HG02571 (cell line): Measurements from ENCODE around the gene ARHGEF16.

Experiments used
- ATAC-seq: cut with Tn5 transposase; IDR thresholded peaks from one replicate; pipeline ENCODE4 v1.9.1; 2021; ENCODE audit warnings: mild to moderate bottlenecking, moderate library complexity; ENCODE audit not compliant: unreplicated experiment

ARHGEF16 gene

DNA sequence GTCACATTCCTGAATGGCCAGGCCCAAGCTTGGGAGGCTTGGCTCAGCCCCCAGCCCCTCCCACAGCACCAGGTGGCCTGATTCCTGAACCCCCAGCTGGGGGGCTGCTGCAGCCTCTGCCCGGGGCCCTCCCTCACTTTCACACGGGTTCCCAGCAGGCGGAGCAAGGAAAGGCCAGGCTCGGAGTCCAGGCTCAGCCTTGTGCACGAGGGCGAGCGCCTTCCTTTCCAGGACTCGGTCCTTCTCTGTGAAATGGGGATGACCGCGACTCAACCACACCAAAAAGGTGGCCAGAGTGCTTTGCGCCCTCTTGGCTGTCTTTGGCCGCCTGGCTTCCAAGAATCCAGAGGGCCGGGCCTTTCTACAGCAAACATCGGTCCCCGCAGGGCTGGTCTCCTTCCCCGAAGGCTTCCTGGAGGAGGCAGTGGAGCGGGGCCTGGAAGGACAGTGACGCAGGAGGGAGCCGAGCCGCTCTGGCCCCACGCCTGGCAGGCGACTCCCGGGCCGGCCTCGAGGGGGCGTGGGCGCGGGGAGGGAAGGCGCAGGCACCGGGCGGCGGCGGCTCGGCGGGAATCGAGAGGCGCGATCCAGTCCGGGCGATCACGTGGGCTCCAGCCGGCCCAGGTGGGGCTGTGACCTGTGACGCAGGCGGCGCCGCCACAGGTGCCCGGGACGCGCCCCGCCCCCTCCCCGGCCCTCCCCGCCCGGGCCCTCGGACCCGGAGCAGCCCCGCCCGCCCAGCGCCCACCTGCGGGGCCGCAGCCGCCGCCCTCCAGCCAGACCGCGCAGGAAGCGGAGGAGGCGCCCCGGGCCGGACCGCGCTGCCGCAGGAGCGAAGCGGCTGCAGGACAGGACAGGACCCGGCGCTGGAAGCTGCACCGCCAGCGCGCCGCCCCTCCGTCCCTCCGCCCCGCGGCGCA lies at the start of gene ARHGEF16:
Gene ARHGEF16, plus strand, starts transcription at position 775 of the 920 bp plus-strand sequence. CDS start 8,420 bp downstream, outside the sequence.
- no peak for ATAC-seq

DNA sequence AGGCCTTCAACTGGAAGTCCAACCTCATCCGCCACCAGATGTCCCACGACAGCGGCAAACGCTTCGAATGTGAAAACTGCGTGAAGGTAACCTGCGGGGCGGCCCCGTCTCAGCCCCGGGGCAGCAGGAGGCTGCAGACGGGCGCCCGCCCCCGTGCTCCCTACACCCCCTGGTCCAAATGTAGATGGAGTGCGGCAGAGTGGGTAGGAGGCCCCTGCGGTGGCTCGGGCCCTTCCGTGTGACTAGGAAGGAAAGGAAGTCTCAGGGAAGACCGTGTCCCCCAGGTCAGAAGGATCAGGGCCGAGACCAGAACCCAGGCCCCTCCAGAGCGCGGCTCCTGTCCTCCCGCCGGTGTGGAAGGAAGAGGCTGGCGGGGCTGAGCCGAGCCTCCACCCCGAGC lies 49.7 kb upstream of the ARHGEF16 start:
- no peak for ATAC-seq

DNA sequence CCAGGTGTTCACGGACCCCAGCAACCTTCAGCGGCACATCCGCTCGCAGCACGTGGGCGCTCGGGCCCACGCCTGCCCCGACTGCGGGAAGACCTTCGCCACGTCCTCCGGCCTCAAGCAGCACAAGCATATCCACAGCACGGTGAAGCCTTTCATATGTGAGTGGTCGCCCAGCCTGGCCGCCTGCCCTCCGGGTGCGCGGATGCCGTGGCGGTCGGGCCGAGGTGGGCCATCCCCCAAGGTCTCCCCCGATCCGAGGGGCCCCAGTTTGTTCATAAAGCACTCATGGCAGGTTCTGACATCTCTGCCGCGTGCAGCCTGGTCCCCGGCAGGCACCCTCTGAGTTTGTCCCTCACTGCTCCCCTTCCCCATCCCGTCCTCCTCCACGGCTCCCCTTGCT lies 49.0 kb upstream of the ARHGEF16 start:
- ATAC-seq = no peak

DNA sequence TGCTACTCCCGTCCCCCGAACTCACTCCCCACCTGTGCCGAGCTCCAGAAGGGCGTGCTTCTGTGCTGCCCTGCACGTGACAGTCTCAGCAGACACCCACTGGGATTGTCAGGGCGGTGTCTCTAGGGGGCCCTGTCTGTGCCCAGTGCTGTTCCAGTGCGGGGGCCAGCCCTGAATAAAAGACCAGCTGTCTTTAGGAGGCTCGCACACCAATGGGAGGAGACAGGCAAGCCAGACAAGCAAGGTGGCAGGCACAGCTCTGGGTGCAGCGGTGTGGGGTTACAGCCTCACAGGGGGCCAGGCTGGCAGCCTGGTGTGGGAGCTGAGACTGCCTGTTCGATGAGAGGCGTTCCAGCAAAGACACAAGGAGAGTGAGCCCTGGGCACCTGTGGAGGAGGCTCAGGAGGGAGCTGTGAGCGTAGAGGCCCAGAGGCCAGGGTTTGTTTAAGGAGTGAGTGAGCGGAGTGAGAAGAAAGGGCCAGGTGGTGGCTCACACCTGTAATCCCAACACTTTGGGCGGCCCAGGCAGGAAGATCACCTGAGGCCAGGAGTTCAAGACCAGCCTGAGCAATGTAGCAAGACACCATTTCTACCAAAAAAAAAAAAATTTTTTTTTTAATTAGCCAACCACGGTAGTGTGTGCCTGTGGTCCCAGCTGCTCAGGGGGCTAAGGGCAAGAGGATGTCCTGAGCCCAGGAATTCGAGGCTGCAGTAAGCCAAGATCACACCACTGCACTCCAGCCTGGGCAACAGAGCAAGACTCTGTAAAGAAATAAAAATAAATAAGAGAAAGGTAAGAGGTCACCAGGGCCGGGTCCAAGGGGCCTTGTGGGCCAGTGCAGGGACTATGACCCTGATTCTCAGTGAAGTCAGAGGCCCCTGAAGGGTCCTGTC lies 48.2 kb upstream of the ARHGEF16 start:
- no peak for ATAC-seq

DNA sequence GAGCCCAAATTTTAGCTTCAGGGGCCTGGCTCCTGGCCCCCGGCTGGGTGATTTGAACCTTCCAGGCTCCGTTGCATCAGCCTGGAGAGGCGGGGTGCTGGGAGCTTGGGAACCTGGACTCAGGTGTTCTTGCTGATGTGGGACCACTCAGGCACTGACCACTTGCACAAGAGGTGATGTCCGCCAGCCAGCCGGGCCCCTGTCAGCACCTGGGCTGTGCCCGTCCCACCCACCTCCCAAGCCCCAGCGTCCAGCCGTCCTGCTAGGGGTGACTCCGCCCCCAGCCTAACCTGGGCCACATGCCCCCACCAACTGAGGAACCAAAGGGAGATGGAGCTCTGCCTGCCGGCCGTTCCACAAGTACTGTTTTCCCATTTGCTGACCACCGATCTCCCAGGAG lies 47.4 kb upstream of the ARHGEF16 start:
- no peak for ATAC-seq

DNA sequence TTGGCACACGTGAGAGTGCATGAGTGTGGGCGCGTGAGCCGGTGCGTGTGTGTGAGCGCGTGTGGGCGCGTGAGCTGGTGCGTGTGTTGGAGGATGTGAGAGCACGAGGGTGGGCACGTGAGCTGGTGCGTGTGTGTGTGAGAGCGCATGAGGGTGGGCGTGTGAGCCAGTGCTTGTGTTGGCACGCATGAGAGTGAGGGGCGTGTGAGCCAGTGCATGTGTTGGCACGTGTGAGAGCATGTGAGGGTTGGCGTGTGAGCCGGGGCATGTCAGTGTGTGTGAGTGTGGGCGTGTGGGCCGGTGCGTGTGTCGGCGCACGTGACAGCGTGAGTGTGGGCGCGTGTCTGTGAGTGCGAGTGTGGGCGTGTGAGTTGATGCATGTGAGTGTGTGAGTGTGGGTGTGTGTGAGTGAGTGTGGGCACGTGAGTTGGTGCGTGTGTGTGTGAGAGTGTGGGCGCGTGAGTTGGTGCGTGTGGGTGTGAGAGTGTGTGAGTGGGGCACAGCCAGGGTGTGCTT lies 45.7 kb upstream of the ARHGEF16 start:
- no peak for ATAC-seq

DNA sequence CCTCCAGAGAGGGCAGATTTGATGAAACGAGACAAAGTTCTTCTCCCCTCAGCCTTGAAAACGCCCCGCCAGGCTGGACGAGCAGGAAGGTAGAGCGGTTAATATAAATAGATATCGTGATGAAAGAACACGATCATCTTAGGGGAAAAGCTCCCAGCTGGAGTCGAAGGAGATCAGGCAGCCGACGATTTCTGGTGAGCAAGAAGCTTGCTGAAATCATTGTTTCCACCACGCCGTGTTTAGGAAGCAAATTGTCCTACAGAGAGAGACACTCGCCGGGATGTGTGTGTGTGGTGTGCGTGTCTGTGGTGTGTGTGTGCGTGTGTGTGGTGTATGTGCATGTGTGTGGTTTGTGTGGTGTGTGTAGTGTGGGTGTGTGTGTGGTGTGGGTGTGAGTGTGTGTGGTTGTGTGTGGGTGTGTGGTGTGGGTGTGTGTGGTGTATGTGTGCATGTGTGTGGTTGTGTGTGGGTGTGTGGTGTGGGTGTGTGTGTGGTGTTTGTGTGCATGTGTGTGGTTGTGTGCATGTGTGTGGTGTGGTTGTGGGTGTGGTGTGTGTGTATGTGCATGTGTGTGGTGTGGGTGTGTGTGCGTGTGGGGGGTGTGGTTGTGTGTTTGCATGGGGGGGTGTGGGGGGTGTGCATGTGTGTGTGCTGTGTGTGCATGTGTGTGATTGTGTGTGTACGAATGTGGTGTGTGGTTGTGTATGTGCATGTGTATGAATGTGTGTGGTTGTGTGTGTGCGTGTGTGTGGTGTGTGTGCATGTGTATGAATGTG lies 44.9 kb upstream of the ARHGEF16 start:
- ATAC-seq = no peak

DNA sequence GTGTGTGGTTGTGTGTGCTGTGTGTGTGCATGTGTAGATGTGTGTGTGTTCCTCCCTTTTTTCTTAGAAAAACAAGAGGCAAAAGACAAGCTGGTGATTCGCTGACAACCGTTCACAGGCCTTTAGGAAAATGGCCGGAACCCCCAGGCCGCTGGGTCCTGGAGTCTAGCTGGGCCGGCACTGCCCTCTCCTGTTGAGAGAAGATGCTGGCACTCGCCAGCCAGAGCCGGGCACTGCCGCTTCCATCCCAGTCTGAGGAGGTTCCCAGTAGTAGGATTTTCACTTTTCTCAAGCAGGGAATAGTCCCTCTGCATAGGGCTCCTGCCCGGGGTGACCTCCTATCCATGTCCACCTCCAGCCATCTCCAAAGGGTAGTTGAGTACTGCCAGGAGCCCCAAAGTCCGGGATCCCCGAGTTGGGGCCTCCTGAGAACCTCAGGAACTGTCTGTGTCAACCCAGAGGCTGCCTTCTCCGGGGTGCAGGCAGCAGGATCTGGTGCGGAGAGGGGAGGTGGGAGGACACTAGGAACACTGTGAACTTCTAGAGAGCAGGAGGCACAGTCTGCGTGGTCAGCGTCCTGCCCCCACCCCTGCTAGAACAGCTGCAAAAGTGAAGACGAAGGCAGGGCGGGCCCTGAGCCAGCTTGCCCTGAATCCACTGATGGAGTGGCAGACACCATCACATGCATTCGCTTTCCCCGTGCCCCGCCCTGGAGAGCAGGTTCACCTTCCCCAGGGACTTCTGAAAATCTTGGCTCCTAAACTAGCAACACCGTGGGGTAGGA lies 44.1 kb upstream of the ARHGEF16 start:
- no peak for ATAC-seq

DNA sequence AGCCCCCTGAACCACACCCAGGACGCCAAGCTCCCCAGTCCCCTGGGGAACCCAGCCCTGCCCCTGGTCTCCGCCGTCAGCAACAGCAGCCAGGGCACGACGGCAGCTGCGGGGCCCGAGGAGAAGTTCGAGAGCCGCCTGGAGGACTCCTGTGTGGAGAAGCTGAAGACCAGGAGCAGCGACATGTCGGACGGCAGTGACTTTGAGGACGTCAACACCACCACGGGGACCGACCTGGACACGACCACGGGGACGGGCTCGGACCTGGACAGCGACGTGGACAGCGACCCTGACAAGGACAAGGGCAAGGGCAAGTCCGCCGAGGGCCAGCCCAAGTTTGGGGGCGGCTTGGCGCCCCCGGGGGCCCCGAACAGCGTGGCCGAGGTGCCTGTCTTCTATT lies 42.7 kb upstream of the ARHGEF16 start:
- ATAC-seq = no peak

DNA sequence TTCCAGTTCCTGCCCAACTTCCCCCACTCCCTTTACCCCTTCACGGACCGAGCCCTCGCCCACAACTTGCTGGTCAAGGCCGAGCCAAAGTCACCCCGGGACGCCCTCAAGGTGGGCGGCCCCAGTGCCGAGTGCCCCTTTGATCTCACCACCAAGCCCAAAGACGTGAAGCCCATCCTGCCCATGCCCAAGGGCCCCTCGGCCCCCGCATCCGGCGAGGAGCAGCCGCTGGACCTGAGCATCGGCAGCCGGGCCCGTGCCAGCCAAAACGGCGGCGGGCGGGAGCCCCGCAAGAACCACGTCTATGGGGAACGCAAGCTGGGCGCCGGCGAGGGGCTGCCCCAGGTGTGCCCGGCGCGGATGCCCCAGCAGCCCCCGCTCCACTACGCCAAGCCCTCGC lies 42.1 kb upstream of the ARHGEF16 start:
- no peak for ATAC-seq

DNA sequence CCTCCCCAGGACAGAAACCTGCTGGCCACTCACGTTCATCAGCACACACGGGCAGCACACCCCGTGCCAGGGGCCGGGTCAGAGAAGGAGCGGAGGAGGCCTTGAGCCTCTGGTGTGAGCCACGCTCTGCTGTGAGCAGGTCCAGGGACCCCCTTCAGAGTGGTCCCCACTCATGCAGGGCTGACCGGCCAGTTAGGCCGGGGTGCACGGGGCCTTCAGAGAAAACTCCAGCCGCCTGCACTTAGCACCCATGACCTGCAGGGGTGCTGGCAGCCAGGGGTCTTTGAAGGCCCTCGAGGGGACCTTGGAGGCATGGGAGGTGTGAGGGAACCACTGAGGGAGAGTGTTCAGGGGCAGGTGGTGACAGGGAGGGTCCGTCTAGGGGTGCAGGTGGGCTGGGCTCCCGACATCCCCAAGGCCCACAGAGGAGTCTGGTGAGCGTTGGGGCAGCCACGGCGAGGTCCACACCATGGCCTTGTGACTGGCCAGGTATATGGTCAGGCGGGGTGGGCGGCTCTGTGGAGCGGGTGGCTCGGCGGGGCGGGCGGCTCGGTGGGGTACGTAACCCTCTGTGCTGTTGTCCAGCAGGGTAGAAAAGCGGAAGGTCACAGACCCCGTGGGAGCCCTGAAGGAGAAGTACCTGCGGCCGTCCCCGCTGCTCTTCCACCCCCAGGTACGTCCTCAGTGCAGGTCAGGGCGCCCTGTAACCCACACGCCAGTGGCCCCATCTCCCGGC lies 40.3 kb upstream of the ARHGEF16 start:
- ATAC-seq = no peak

DNA sequence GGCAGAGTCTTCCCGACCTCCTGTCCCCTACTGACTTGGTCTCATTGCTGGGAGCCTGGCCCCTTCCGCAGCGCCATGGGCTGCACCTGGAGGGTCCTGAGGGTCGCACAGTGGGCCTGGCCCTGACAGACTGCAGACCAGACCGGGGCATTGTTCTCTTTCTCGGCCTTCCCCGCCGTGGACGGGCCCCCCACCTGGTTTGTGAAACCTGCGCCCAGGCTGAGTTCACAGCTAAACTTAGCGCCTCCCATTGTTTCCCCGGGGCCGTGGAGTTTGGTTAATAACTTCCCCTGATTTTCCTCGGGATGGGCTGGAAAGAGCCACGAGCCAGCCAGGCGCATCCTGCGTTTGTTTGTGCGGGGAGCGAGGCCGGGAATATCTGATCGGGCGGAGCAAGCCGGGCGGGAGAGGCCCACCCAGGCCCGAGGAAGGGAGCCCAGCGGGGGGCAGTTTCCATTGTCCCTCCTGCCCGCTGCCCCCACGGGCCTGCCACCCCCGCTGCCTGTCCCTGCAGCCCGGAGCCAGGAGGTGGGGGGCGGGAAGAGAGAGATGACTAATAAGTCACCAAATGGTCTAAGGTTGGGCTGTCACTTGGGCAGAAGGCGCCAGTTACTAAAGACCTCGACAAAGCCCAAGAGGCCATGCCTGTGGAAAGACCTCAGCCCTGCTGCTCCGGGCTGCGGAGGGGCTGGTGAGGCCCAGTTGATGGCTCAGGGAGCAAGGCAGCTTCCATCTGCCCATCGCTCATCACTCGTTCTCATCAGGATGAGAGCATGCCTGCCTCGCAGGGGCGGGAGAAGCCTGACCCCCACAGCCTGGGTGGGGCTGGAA lies 39.0 kb upstream of the ARHGEF16 start:
- no peak for ATAC-seq

DNA sequence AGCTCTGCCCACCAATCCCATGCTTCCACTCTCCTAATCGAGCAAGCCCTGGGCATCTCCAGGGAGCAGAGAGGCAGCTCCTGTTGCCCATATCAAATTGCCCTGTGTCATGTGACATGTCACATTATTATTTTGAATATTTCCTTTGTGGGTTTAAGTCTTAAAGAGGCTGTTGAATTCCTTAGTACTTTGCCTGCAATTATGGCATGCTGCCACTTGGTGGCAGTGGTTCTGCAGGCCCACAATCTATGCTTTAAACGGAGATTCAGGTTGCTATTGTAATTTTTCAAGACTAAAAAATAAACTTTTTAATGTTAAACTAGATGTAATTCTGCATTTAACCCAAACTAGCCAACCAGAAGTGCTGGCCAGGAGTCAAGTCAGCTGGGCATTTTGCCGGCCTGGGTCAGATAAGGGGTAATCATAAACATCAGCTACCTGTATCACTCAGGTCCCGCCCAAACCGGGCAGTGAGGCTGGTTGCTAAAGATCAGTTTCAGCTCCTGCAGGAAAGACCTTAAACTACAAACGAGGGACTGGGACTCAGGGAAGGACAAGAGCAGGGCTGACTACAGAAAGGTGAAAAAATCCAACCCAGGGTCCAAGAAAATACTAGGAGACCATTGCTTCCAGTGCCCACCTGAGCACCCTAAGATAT lies 37.3 kb upstream of the ARHGEF16 start:
- ATAC-seq = no peak

DNA sequence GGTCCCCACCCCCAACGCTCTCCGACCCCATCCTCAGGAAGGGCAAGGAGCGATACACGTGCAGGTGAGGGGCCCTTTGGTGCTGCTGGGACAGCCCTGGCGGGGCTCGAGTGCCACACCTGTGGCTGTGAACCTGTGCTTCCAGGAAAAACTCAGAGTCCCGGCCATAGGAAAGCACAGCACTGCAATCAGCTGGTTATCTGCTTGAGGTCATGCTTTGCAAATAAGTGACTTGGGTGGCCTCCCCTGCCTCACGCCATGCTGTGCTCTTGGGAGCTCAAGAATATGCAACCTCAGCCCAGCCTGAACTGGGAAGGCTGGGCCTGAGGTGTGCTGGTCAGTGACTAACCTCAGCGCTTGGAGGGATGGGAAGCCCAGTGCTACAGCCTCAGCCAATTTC lies 36.5 kb upstream of the ARHGEF16 start:
- no peak for ATAC-seq

DNA sequence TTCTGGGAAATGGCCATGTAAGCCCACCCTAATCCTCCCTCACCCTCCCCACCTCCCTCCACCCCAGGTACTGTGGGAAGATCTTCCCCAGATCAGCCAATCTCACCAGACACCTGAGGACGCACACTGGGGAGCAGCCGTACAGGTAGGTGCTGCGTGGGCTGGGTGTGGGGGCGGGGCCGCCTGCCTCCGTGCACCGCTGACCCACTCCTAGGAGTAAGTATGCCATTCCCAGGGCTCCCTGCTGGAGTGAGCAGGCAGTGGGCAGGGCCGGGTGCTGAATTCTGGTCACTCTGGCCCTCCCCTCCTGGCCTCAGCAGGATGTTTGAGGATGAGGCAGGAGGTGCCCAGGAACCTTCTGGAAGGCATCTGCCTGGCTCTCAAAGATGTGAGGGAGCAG lies 35.9 kb upstream of the ARHGEF16 start:
- ATAC-seq = no peak

DNA sequence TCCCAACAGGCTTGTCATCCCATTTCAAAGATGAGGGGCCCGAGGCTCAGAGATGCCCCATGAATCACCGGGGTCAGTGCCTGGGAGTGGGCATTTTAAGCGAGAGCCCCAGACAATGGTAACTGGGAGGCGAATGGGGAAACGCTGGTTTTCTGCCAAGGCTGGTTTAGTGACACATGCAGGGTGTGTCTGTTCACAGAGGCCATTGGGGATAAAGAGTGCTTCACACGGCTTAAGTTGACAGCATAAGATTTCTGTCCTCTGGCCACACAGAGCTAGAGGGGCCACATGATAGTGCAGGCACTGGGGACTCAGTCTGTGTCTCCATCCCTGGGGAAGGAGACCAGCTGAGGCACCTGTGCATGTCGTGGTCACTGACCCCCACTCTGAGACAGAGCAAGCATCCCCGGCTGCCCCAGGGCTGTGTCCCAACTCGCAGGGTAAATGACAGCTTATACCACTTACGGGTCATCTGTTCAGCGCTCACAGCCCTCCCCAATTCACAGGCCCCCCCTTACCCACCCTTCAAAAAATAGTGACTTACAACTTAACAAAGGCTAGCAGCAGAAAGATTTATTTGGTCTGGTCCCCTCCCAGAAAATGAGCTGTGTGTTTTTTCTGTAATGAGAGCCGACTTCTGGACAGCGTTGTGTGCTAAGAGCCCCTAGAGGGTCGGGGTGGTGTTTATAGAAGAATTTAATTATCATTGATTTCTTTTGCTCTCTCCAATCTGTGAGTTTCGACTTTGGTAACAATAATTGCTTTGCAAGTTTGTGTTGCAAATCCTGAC lies 34.9 kb upstream of the ARHGEF16 start:
- ATAC-seq = no peak
